Activated T-helper 2 cell treated with anti-CD3 and anti-CD28 coated beads, Interferon-gamma antibody, Interleukin-2, Interleukin-4, amounts not matched to agents 10 μg/mL and 5 μg/mL and 100 μg/mL, durations not matched to agents 14 hours and 24 hours and 36 hours (primary cell): ENCODE results near the gene SDC4. TPM values are rescaled to one million over a fixed set of nuclear protein-coding genes. Genes with fewer than 3 reads are reported as not detected.
A peak's percentile ranks its signal among the peaks of the same experiment; 100 is the strongest.

Experiments
- DNase-seq: peaks from one replicate; pipeline ENCODE4 v3.0.0; 2021; ENCODE audit warnings: low spot score
- H3K27ac Mint-ChIP-seq: one replicate; pipeline ENCODE4 v1.8.0; 2021; ENCODE audit warnings: mixed read lengths
- H3K27me3 Mint-ChIP-seq: one replicate; pipeline ENCODE4 v1.8.0; 2021; ENCODE audit warnings: low read depth, mixed read lengths
- H3K36me3 Mint-ChIP-seq: one replicate; pipeline ENCODE4 v1.8.0; 2021; ENCODE audit warnings: low read depth, mixed read lengths
- H3K4me1 Mint-ChIP-seq: one replicate; pipeline ENCODE4 v1.8.0; 2021; ENCODE audit warnings: low read depth, mixed read lengths
- H3K4me3 Mint-ChIP-seq: one replicate; pipeline ENCODE4 v1.8.0; 2021; ENCODE audit warnings: low read depth, mild to moderate bottlenecking, moderate library complexity, mixed read lengths
- H3K9me3 Mint-ChIP-seq: one replicate; pipeline ENCODE4 v1.8.0; 2021; ENCODE audit warnings: mixed read lengths
- intact Hi-C: fragments of 100-400 bp; cut with micrococcal nuclease; formaldehyde crosslinking; loops from one replicate; pipeline ENCODE4 v1.15.1; 2023
- total RNA-seq: library from RNA; stranded (reverse); gene quantifications from 2 replicates; pipeline ENCODE4 v1.2.3, GENCODE V29; 2022

Gene SDC4
- total RNA-seq, 1 donor from 2014 or later: 136 TPM

- Mint-ChIP-seq H3K4me1 (peaks cover 61% of the 10 kb centered on the region), H3K27me3 (no peaks in the 10 kb centered on the region), H3K27ac (peak overlapping the region; percentile 50), H3K4me3 (peak overlapping the region; percentile 87), H3K9me3 (no peaks in the 10 kb centered on the region), H3K36me3 (peaks cover 45% of the 10 kb centered on the region)
- DNase-seq: no peak
- intact Hi-C loops: loop anchor here (1.0 kb wide), 1 partner anchor 8 kb away; no protein-coding TSS in a partner anchor
These were observed 1.9 kb downstream of the SDC4 start for GRCh38 chr20:45346291-45346718.

GRCh38 chr20:45345104-45345936 lies 2.9 kb downstream of the SDC4 start:
- intact Hi-C loops: no loop called here
- Mint-ChIP-seq H3K27ac (peak overlapping the region; percentile 42), H3K4me1 (peaks cover 64% of the 10 kb centered on the region), H3K9me3 (no peaks in the 10 kb centered on the region), H3K27me3 (no peaks in the 10 kb centered on the region), H3K36me3 (peaks cover 54% of the 10 kb centered on the region), H3K4me3 (peak overlapping the region; percentile 87)
- no peak for DNase-seq

DNA sequence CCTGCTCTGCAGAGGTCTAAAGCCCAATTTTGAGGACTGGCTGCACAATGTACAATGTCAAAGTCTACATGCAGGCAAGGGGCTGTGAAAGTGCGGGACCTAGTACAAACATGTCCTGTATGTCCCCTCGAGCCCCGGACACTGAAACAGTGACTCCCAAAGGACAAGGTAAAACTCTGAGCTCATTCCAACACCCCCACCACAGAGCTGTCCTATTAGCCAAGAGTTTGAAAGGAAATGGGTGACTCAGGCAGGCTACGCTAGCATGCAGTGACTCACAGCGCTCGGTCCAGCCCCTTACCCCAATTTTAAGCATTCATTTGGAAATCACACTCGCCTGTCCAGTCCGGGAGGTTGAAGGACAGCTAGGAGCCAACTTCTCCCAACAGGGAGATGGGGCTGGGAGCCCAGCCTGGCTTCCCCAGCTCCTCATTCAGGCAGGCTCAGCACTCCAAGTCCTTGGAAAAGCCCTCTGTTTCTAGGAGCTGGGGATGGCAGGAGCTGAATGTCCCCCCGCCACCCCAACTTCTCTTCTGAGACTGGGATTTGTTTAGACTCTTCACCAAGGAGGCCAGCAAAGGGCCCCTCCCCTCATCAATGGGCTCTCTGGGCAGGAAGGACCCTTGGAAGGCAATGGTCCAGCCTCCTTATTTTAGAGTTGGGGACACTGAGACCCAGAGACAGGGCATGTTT lies 3.9 kb downstream of the SDC4 start:
- peaks cover 59% of the 10 kb centered on the region for H3K4me1 Mint-ChIP-seq
- H3K27me3 Mint-ChIP-seq: no peaks in the 10 kb centered on the region
- H3K36me3 Mint-ChIP-seq: peaks cover 64% of the 10 kb centered on the region
- H3K4me3 Mint-ChIP-seq: peak overlapping the region; percentile 87
- no peak for DNase-seq
- no peak overlapping the region for H3K27ac Mint-ChIP-seq
- no peaks in the 10 kb centered on the region for H3K9me3 Mint-ChIP-seq
- intact Hi-C loops: no loop called here

DNA sequence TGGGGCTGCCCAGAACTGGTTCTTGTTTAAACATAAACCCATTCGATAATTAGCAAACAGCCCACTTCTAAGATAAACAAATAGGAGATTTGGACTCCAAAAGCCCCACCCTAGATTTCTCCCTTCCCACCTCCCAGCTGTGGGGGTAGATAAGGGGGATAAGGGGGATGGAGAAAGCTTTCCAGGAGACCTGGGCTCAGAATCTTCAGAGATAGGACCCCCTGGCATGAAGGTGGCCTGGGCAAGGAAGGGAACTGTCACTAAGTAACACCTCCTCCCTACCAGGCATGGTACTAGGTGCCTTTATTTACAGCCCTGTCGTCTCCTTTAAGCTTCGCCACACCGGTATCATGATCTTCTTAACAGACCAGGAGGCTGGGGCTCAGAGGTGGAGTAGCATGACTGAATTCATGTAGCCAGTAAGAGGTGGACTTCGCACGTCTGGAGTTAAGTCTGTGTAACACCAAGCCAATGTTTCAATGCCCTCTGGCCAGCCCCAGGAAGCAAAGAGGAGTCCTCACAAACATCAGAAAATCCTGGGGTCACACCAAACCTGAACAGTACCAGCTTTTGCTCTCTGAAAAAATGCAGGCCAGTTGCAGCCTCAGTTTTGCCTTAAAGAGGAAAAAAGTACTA lies 4.6 kb downstream of the SDC4 start:
- no peak for DNase-seq
- H3K36me3 Mint-ChIP-seq: peaks cover 69% of the 10 kb centered on the region
- H3K27ac Mint-ChIP-seq: no peak overlapping the region
- no peak overlapping the region for H3K4me3 Mint-ChIP-seq
- intact Hi-C loops: no loop called here
- H3K9me3 Mint-ChIP-seq: no peaks in the 10 kb centered on the region
- peaks cover 58% of the 10 kb centered on the region for H3K4me1 Mint-ChIP-seq
- H3K27me3 Mint-ChIP-seq: no peaks in the 10 kb centered on the region

GRCh38 chr20:45342855-45343531 lies 5.2 kb downstream of the SDC4 start:
- H3K4me3 Mint-ChIP-seq: no peak overlapping the region
- intact Hi-C loops: no loop called here
- H3K27me3 Mint-ChIP-seq: no peaks in the 10 kb centered on the region
- peaks cover 55% of the 10 kb centered on the region for H3K4me1 Mint-ChIP-seq
- no peaks in the 10 kb centered on the region for H3K9me3 Mint-ChIP-seq
- peaks cover 71% of the 10 kb centered on the region for H3K36me3 Mint-ChIP-seq
- no peak for DNase-seq
- no peak overlapping the region for H3K27ac Mint-ChIP-seq

DNA sequence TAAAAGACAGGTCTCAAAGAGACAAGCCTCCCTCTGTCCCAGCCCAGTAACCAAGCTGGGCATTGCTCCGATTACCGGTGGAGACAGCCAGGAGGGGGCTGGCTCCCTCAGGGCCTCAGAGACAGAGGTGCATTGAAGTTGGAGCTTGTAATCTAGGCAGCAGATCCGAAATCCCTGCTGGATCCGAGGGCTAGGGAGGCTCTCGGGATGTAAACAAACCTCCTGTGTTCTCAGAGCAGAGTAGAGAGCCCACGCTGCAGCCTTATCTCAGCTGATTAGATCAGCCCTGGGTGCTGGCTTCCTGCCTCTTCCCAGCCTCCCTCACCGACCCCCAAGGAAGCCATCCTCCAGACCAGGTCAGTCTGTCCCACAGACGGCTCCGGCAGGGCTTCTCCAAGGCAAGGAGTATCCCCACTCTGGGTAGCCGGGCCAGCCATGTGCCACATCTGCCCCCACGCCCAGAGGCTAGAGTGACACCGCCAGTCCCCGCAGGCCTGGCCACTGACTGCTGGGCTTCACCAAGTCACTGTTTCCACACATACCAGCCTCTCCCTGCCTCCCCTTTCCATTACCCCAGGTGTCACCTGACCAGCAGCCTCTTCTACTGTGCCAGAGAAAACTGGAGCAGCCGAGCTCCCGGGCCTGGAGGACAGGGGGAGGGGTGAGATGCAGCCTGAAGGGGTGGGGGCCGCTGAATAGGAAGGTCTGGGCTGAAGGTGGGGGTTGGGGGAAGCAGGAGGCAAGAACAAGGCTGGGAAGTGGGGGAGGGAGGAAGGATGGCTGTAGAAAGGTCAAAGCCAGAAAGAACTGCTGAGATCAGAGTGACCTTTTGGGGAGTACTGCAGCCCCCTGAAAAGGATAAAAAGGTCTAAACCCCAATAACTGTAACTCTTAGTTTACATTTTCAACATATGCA lies 6.0 kb downstream of the SDC4 start:
- Mint-ChIP-seq H3K36me3 (peaks cover 72% of the 10 kb centered on the region), H3K27ac (no peak overlapping the region), H3K4me1 (peaks cover 52% of the 10 kb centered on the region), H3K4me3 (peak overlapping the region; percentile 5), H3K9me3 (no peaks in the 10 kb centered on the region), H3K27me3 (no peaks in the 10 kb centered on the region)
- intact Hi-C loops: no loop called here
- DNase-seq: no peak

GRCh38 chr20:45341579-45341938 lies 6.7 kb downstream of the SDC4 start:
- Mint-ChIP-seq H3K27me3 (no peaks in the 10 kb centered on the region), H3K36me3 (peaks cover 71% of the 10 kb centered on the region), H3K4me1 (peaks cover 51% of the 10 kb centered on the region), H3K9me3 (no peaks in the 10 kb centered on the region), H3K4me3 (no peak overlapping the region), H3K27ac (no peak overlapping the region)
- no peak for DNase-seq
- intact Hi-C loops: no loop called here

GRCh38 chr20:45340951-45341350 lies 7.3 kb downstream of the SDC4 start:
- no peak for DNase-seq
- H3K36me3 Mint-ChIP-seq: peaks cover 70% of the 10 kb centered on the region
- H3K4me3 Mint-ChIP-seq: no peak overlapping the region
- no peaks in the 10 kb centered on the region for H3K9me3 Mint-ChIP-seq
- H3K27me3 Mint-ChIP-seq: no peaks in the 10 kb centered on the region
- intact Hi-C loops: no loop called here
- peaks cover 45% of the 10 kb centered on the region for H3K4me1 Mint-ChIP-seq
- H3K27ac Mint-ChIP-seq: no peak overlapping the region

DNA sequence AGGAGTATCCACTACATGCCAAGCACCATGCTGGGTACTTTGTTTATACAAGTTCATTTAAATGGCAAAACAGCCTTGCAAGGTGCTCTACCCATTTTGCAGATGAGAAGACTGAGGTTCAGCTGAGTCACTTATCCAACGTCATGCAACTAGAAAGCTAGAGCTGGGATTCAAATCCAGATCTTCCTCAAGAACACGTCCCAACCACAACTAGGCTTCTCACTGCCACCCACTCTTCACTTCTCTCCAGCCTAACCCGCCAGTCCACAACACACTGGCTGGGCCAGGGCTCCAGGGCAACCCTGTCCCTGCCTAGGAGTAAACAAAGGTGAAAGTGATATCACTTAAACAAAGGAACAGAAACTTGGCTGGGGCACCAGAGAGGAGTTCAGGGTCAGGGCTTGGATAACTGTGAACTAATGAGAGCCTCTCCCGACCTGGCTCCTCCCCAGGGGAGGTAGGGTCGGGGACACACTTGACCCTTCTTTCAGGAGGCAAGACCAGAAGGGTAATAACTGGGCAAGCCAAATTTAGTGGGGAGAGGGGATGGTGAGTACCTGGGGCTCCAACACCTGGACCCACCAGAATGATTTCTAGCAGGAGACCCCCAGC lies 7.9 kb downstream of the SDC4 start:
- peaks cover 39% of the 10 kb centered on the region for H3K4me1 Mint-ChIP-seq
- intact Hi-C loops: no loop called here

DNA sequence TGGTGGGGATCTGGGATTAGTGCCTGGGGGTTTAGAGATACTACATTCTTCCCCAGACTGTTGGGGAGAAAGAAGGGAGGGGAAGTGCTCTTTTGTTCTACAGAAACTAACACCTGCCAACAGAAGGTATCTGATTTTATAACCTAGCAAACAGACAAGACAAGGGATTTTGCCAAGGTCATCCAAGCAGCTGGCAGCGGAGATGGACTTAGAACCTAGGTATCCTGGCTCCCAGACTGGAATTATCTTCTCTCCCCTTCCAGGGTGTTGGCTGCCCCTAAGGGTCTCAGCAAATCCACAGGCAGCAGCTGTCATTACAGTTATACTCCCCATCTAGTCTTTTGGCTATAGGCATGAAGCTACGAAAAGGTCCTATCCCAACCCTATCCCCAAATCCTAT lies 8.4 kb downstream of the SDC4 start:
- no peaks in the 10 kb centered on the region for H3K27me3 Mint-ChIP-seq
- intact Hi-C loops: no loop called here
- no peaks in the 10 kb centered on the region for H3K9me3 Mint-ChIP-seq
- no peak overlapping the region for H3K27ac Mint-ChIP-seq
- H3K36me3 Mint-ChIP-seq: peaks cover 72% of the 10 kb centered on the region
- peaks cover 34% of the 10 kb centered on the region for H3K4me1 Mint-ChIP-seq
- no peak overlapping the region for H3K4me3 Mint-ChIP-seq
- no peak for DNase-seq

More for the DNA sequence above, 7.9 kb downstream of the SDC4 start:
- H3K36me3 Mint-ChIP-seq: peaks cover 70% of the 10 kb centered on the region
- no peaks in the 10 kb centered on the region for H3K9me3 Mint-ChIP-seq
- H3K27ac Mint-ChIP-seq: no peak overlapping the region
- DNase-seq: no peak
- no peak overlapping the region for H3K4me3 Mint-ChIP-seq
- no peaks in the 10 kb centered on the region for H3K27me3 Mint-ChIP-seq

GRCh38 chr20:45339084-45339483 lies 9.1 kb downstream of the SDC4 start:
- Mint-ChIP-seq H3K4me1 (peaks cover 27% of the 10 kb centered on the region), H3K27ac (no peak overlapping the region), H3K9me3 (no peaks in the 10 kb centered on the region), H3K36me3 (peaks cover 67% of the 10 kb centered on the region), H3K4me3 (no peak overlapping the region), H3K27me3 (no peaks in the 10 kb centered on the region)
- intact Hi-C loops: no loop called here
- no peak for DNase-seq
